GM21786 (cell line): ENCODE measurements around the gene PLEK.
"Not testable (repeated sequence)": the region's sequence is repeated elsewhere in the genome, so short reads cannot be mapped to it uniquely, and the experiment has no call there.

ENCODE experiments used
- ATAC-seq: cut with Tn5 transposase; IDR thresholded peaks from one replicate; pipeline ENCODE4 v1.9.1; 2021; ENCODE audit not compliant: unreplicated experiment

Gene PLEK

DNA sequence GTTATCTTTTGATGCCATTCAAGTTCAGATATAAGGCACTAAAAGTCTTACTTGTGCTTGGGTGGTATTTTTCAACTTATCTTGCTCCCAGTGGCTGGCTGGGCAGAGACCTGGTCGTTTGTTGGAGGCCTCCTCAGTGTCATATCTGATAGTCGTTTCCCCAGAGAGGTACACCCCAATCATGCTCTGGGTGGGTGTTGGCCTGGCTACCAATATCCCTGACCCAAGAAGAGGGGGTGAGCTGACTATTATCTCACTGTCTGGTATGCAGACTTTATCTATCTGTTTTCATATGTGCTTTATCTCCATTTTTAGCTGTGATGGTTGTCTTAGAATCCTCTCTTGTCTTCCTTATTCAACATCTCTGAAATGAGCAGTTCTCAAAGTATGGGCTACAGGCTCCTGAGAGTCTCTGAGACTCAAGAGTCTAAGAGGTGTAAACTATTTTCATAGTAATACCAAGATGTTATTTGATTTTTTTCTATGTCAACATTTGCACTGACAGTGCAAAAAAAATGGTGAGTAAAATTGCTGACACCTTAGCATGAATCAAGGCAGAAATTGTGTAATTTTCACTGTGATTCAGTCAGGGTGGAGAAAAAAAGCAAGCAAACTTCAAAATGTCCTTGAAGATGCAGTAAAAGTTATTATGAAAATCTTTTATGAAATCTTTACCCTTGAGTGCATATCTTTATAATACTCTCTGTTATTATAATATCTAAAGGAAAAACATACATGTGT is 12.3 kb upstream of the PLEK start:
- no peak for ATAC-seq

DNA sequence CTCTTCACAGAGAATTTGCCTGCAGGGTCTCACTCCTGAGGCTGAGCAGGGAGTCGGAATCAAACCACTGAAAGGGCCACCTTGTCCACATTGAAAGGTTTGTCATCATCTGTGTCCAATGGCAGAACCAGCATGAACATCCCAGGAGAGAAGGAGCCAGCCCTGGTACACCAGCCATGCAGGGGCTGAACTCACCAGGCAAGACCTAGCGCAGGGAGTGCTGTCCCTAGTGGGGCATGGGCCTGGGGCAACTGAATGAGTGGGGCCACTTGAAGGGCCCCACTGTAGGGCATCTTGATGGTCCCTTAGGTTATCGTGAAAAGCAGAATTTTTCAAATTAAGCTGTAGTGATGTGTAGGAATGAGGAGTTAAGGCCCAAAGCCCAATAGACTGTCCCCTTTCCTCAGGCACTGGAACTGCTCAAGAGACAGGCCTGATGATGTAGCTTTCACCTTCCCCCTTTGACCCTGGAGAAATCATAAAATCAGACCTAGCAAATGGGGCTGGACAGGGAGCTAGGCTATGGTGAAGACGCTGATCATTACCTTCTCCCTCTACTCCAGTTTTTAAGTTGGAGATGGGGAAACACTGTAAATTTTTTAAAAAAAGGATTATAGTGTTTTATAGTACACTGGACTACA is 8.4 kb upstream of the PLEK start:
- no peak for ATAC-seq

- ATAC-seq, result peak; percentile 82
Observed at GRCh38 chr2:68357605-68358337, 7.3 kb upstream of the PLEK start.

DNA sequence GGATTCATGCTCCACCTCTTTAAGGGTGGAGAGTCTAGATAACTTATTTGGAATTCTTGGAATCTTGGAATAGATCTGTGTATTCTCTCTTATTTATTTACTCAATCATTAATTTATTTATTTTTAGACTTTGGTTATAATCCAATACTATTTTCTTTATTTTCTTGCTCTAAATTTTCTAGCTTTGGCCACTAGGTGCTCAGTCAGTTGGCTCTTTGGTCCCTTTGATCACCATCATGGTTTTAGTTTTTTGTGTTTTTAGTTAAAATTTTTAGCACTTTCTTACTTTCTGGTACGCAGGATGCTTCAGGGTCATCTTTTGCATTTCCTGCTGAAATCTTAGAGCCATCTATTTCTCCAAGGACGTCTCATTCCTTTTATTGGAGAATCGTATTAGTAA is 5.2 kb upstream of the PLEK start:
- no peak for ATAC-seq

DNA sequence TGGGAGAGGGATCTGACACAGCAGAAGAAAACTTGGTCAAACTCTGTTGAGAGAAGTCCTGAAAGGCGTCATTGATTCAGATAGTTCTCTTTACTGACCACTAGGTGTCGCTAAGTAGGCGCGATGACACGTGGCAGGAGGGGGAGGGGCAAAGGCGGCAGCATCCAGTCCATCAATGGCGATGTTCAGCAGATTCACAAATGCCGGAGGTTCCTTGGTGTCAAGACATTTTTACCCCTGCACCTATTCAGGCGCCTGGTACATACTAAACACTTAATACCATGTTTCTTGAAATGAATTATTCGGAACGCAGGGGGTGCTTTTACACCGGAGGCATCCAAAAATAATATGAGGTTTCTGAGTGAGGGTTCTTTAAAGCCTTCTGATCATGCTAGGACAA is 3.0 kb upstream of the PLEK start:
- peak; percentile 36 for ATAC-seq

GRCh38 chr2:68362749-68363148 is 2.3 kb upstream of the PLEK start:
- no peak for ATAC-seq

DNA sequence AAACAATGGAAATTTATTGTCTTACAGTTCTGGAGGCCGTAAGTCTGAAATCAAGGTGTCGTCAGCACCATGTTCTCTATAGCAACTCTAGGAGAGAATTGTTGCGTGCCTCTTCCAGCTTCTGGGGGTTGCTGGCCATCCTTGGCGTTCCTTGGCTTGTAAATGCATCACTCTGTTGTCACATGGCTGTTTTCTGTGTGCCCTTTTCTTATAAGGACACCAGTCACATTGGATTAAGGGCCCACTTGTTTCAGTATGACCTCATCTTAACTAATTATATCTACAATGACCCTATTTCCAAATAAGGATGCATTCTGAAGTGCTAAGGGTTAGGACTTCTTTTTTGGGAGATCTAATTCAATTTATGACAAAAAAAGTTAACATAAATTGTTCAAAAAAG is 1.4 kb upstream of the PLEK start:
- no peak for ATAC-seq

DNA sequence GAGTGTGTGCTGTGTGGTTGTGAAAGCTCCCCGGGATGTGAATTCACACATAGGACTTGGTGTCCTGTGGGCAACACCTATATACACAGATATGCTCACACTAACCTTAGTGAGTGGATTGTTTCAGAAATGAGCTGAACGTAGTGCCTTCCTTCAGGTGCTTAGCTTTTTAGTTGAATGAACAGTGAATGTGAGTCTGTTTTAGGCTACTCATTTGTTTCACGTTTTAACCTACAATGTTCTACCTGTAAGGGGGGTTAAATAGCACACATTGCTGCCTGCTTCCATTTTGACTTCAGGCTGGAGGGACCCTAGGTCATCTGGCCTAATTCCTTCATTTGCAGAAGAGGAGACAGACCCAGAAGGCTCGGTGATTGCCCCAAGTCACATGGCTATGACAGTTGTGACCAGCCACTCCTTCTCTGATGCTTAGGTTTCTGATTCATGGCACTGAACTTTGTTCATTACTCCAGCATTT is 1.0 kb downstream of the PLEK start:
- peak; percentile 52 for ATAC-seq

DNA sequence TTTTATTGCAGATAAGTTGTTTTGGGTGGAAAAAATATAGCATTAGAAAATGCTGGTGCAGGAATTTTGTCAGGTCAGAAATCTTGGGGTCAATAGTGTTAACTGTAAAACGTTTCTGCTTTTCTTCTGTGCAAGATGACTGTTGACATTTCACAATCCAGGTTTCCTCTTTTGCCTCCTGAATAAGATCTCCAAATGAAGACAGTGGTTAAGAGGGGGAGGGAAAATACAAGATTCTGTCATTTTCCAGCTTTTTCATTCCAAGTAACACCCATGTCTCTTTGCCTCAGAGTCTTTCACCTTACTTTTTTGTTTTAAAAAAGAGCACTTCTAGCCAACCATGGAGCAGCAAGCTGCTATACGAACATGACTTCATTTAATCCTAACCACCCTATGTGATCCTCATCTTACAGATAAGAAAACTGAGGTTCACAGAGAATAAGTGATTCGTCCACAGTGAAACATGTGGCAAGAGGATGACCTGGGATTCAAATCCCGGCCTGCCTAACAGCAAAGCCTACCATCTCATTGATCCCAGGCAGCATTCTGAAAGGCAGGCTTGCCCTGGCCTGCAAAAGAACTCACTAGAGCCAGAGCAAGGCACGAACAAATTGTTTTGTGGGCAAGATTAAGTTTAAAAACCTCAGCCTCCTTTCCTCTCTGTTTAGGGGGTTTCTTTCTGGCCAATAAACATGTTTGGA is 3.0 kb downstream of the PLEK start:
- ATAC-seq, result no peak

GRCh38 chr2:68368654-68369336 is 3.7 kb downstream of the PLEK start:
- no peak for ATAC-seq

DNA sequence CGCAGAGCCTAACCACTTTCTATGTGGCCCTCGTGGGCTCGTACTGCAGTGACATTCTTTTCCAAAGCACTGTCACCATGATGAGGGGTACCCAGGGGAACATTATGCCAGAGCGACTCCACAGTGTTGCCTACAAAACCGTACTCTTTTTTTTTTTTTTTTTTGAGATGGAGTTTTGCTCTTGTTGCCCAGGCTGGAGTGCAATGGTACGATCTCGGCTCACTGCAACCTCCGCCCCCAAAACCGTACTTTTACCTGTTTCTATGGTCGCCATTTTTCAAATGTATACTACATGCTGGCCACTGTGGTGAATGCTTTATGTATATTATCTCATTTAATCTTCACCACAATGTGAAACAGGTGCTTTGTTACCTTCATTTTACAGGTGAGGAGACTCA is 4.3 kb downstream of the PLEK start:
- ATAC-seq, result no peak

- no peak for ATAC-seq
Observed at GRCh38 chr2:68371138-68371537, 6.1 kb downstream of the PLEK start.

DNA sequence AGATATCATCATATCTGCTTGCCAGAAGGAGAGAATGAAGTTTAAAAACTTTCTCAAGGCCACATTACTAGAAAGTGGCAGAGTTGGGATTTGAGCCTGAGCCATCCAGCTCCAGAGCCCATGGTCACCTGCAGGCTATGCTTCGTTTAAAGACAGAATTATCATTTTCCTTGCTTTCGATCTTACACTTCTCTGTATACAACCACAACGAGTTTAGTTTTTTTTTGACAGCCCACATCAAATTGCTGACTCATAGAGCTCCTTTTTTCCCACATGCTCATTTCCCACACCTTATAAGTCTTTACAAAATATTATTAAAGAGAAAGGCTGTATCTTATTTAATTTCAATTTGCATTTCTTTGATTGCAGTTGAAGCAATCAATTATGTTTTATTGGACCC is 6.5 kb downstream of the PLEK start:
- ATAC-seq, result peak; percentile 32

DNA sequence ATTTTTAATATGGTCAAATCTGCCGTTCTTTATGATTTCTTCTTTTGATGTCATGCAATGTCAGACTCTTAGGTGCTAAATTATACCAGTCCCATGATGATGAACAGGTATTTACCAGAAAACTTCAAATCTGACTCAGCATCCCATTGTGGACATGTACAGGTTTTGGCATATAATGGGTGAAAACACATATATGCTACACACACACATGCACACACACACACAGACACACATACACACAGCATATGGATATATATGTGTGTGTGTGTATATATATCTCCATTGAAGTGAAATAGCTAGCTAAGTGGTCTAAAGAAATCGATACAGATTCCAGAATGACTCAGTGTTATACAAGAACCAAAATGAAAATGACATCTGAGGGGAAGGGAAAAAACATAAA is 7.4 kb downstream of the PLEK start:
- ATAC-seq, result no peak

GRCh38 chr2:68374184-68374583 is 9.1 kb downstream of the PLEK start:
- no peak for ATAC-seq

DNA sequence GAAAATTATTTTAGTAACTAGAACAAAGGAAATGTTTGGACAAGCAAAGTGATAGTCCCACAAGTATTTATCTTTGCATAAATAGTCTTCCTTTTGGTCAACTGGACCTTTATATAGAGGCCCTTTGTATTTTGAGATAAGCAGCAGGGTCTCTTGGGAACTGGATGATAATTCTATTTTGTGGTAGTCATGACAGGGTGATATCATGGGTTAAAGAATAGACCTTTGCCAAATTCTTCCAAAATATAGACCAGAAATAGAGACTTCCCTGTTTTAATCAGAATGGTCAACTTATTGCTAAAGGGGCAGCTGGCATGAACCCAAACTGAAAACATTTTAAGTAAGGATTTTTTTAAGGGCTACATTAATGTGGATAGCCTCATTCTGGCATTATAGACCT is 10.5 kb downstream of the PLEK start:
- ATAC-seq, result no peak

- peak; percentile 34 for ATAC-seq
Observed at GRCh38 chr2:68377137-68377780, 12.2 kb downstream of the PLEK start.

DNA sequence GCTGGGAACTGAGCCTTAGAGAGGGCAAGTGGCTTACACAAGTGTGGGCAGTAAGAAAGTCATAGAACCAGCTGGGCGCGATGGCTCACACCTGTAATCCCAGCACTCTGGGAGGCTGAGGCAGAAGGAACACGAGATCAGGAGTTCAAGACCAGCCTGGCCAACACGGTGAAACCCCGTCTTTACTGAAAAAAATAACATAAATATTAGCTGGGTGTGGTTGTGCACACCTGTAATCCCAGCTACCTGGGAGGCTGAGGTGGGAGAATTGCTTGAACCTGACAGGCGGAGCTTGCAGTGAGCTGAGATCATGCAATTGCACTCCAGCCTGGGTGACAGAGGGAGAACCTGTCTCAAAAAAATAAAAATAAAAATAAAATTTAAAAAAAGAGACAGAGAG is 13.7 kb downstream of the PLEK start:
- not testable (repeated sequence) for ATAC-seq

GRCh38 chr2:68379184-68379708 is 14.2 kb downstream of the PLEK start:
- peak; percentile 49 for ATAC-seq

DNA sequence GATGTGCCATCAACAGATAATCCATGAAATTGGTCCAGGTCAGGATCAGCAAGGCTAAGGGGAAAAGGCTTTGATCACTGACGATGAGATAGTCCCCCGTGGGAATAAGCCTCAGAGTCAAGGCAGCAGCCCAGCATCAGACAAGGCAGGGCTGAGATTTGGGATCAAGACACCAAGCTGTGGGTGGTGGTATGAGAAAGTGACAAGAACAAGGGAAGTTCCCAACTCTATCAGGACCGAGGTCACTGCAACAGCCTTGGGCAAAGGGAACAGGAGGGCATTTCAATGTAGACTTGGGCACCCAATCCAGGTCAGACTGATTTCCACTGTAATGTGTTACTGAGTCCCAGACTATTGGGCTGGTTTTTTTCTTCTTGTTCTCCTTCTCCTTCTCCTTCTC is 18.7 kb downstream of the PLEK start:
- ATAC-seq, result no peak
